Measurements from ENCODE around the gene OLIG3. TPM values are rescaled to one million over a fixed set of nuclear protein-coding genes. Genes with fewer than 3 reads are reported as not detected.

Gene OLIG3
- total RNA-seq, 1 experiment from 2014 or later, result not detected

DNA sequence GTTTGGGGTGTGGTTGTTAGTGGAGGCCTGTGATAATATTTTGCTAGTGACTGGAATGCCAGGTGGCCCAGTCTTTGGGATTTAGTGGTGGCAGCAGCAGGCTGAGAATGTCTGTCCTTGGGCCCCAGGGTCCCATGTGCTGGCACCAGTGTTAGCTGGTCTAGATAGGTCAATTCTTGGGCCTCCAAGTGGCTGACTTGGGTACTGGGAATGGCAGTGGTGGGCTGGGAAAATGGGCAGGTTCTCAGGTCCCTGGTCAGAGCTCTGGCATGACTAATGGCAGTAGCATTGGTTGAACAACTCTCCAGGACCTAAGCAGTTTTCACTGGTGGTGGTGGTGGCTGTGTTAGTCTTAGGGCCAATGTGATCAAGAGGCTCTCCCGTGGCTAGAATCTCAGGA lies 50.3 kb downstream of the OLIG3 start:
- Histone ChIP-seq H3K4me3 (ENCODE audit: low read length) (no peak overlapping the region), H3K9me2 (replicated peaks; ENCODE audit: low read length) (no peaks in the 10 kb centered on the region), H3K27ac (ENCODE audit: low read length) (no peak overlapping the region), H3K4me2 (ENCODE audit: low read length) (no peak overlapping the region), H3F3A (ENCODE audit: low read length, unreplicated experiment) (no peaks in the 10 kb centered on the region), H3K9ac (ENCODE audit: low read length) (no peak overlapping the region), H3K36me3 (ENCODE audit: low read depth, low read length) (no peaks in the 10 kb centered on the region), H3K9me3 (ENCODE audit: low read length) (no peaks in the 10 kb centered on the region), H3K27me3 (ENCODE audit: low read length) (peaks cover 21% of the 10 kb centered on the region; the same call in 1 of the 2 replicates), H2AFZ (ENCODE audit: low read length) (no peak overlapping the region), H3K4me1 (ENCODE audit: insufficient read depth, low read length) (no peaks in the 10 kb centered on the region), H3K79me2 (ENCODE audit: low read length) (no peaks in the 10 kb centered on the region), H4K20me1 (ENCODE audit: low read length) (no peaks in the 10 kb centered on the region)
- CTCF ChIA-PET, result no interaction called here
- TF ChIP-seq, protein P1, sequence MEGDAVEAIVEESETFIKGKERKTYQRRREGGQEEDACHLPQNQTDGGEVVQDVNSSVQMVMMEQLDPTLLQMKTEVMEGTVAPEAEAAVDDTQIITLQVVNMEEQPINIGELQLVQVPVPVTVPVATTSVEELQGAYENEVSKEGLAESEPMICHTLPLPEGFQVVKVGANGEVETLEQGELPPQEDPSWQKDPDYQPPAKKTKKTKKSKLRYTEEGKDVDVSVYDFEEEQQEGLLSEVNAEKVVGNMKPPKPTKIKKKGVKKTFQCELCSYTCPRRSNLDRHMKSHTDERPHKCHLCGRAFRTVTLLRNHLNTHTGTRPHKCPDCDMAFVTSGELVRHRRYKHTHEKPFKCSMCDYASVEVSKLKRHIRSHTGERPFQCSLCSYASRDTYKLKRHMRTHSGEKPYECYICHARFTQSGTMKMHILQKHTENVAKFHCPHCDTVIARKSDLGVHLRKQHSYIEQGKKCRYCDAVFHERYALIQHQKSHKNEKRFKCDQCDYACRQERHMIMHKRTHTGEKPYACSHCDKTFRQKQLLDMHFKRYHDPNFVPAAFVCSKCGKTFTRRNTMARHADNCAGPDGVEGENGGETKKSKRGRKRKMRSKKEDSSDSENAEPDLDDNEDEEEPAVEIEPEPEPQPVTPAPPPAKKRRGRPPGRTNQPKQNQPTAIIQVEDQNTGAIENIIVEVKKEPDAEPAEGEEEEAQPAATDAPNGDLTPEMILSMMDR (conservative IDR thresholded peaks at IDR 0.05; ENCODE audit: low read depth, low read length), result no peak
- TF ChIP-seq EZH2 (IDR thresholded peaks at IDR 0.05; ENCODE audit: low read length, unreplicated experiment) (no peak), EZH2phosphoT487 (IDR thresholded peaks at IDR 0.05; ENCODE audit: borderline replicate concordance, low read length) (no peak)
- no peak for ATAC-seq
- intact Hi-C loops (cut with micrococcal nuclease), result no loop called here
- no TSS peak for BruUV-seq (replicated peaks)
- POLR2A ChIA-PET (ENCODE audit: unreplicated experiment), result no interaction called here
- no peak for DNase-seq
